Natural killer cell (primary cell): ENCODE results near the gene TMEM151A. TPM values are rescaled to one million over a fixed set of nuclear protein-coding genes. Genes with fewer than 3 reads are reported as not detected.

ENCODE experiments used
- ATAC-seq, 3 donors: fragments of 150-1000 bp in 2 of 3; fragments of 200-7000 bp in 1 of 3; cut with Tn5 transposase; 1 replicate in 1 of 3; 2 replicates in 2 of 3; pipeline ENCODE4 v1.10.0; 2021; ENCODE audit warnings: mild to moderate bottlenecking in 2 of 3, moderate library complexity in 2 of 3
- DNase-seq, 2 donors: peaks; one replicate each; pipeline versions ENCODE4 v3.0.0 to v3.0.0-alpha.2; 2013 to 2021; ENCODE audit warnings: mixed read lengths in 1 of 2
- H3K27ac ChIP-seq: one replicate; pipeline ENCODE4 v1.5.1; 2013; ENCODE audit warnings: mild to moderate bottlenecking, low read length
- H3K27me3 ChIP-seq: one replicate; pipeline ENCODE4 v1.6.1; 2013; ENCODE audit warnings: low read length; ENCODE audit not compliant: control insufficient read depth, insufficient read depth
- H3K36me3 ChIP-seq: one replicate; pipeline ENCODE4 v1.6.1; 2013; ENCODE audit warnings: low read length; ENCODE audit not compliant: control insufficient read depth, insufficient read depth
- H3K4me1 ChIP-seq: one replicate; pipeline ENCODE4 v1.6.1; 2013; ENCODE audit warnings: low read length; ENCODE audit not compliant: control insufficient read depth, insufficient read depth
- H3K4me3 ChIP-seq: one replicate; pipeline ENCODE4 v1.5.1; 2013; ENCODE audit warnings: low read length
- H3K9me3 ChIP-seq: one replicate; pipeline ENCODE4 v1.6.1; 2013; ENCODE audit warnings: low read length; ENCODE audit not compliant: control insufficient read depth, insufficient read depth
- H3K27ac Mint-ChIP-seq, 2 donors: one replicate each; pipeline ENCODE4 v1.8.0; 2022; ENCODE audit warnings: mild to moderate bottlenecking in 2 of 2, mixed read lengths in 2 of 2, moderate library complexity in 1 of 2
- H3K27me3 Mint-ChIP-seq, 2 donors: one replicate each; pipeline ENCODE4 v1.8.0; 2022; ENCODE audit warnings: low read depth in 2 of 2, mixed read lengths in 2 of 2
- H3K36me3 Mint-ChIP-seq: one replicate; pipeline ENCODE4 v1.8.0; 2022; ENCODE audit warnings: mixed read lengths
- H3K4me1 Mint-ChIP-seq, 2 donors: one replicate each; pipeline ENCODE4 v1.8.0; 2022; ENCODE audit warnings: mixed read lengths in 2 of 2
- H3K4me3 Mint-ChIP-seq: one replicate; pipeline ENCODE4 v1.8.0; 2022; ENCODE audit warnings: mild to moderate bottlenecking, moderate library complexity, mixed read lengths
- H3K9me3 Mint-ChIP-seq, 2 donors: one replicate each; pipeline ENCODE4 v1.8.0; 2022; ENCODE audit warnings: mixed read lengths in 2 of 2
- WGBS: methylation state at CpG from one replicate; pipeline ENCODE4 v1.1.7; 2013; ENCODE audit warnings: missing lambda C conversion rate; ENCODE audit not compliant: insufficient coverage; 5-methylcytosine and 5-hydroxymethylcytosine counted together
- intact Hi-C: fragments of 100-400 bp; cut with micrococcal nuclease; formaldehyde crosslinking; loops from one replicate; pipeline ENCODE4 v1.14.2; 2022
- total RNA-seq, 4 donors: library from RNA; stranded (reverse); fragments of 120-200 nt in 1 of 4; gene quantifications; one replicate each; pipeline versions ENCODE4 v1.2.3 to v1.2.4, GENCODE V29; 2013 to 2022
- TF ChIP-seq, protein P1 (sequence below): fragments of 200-600 bp; IDR thresholded peaks from one replicate; pipeline ENCODE4 v1.8.0; 2022; ENCODE audit warnings: antibody characterized with exemption

The TMEM151A gene
- total RNA-seq, 3 donors from 2014 or later (not counting 1 experiment from before 2014, with no cell fraction given) = not detected

DNA sequence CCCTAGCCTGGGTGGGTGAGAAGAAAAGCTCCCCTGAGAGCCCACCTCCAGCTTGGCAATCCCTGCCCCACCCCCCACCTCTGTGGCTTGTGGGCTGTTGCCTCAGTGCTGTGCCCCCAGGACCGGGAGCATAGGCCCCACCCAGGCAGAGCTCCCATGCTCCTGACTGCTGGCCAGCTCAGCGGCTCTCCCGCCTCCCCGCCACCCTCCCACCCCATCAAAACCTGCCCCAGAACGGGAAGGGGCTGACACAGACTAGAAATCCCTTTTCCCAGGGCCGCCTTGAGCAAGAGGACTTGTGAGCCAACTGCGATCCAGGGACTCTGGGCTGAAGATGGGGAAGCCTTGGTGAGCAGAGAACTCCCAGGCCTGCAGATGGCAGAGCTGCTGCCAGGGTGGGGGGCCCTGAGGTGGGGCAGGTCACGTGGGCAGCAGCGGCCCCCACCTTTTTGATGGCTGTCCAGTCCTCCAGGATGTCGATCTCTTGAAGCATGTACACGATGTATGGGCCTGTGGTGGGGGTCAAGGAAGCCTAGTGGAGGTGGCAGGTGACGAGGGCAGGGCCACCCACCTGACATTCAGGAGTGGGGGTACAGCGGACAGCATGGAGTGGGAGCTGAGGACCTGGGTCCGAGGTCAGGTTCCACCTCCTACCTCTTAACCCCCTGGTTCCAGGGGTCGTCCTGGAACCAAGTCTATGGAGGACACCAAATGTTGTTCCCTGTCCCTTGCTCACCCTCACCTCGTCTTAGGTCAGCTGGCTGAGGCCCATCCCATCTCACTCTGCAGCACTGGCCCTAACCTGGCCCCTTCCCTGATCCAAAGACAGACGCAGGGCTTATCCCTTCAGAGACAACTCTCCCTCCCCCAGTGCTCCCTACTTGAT lies 46.8 kb downstream of the TMEM151A start:
- intact Hi-C loops = no loop called here
- H3K4me1 Mint-ChIP-seq = peaks cover 21 to 41% of the 10 kb centered on the region in 2 donors
- no peak overlapping the region for H3K4me3 Mint-ChIP-seq
- peaks cover 28% of the 10 kb centered on the region for H3K4me1 ChIP-seq
- H3K27me3 Mint-ChIP-seq = peaks cover 0 to 19% of the 10 kb centered on the region in 2 donors
- ATAC-seq (no peak), DNase-seq (peak in 1 of 2 donors; percentile 5)
- no peaks in the 10 kb centered on the region for H3K36me3 Mint-ChIP-seq
- H3K36me3 ChIP-seq = peaks cover 49% of the 10 kb centered on the region
- WGBS = 93% methylated on average over 16 of the region's 17 CpGs
- H3K27ac ChIP-seq = no peak overlapping the region
- no peaks in the 10 kb centered on the region for H3K9me3 Mint-ChIP-seq
- TF ChIP-seq, protein P1, sequence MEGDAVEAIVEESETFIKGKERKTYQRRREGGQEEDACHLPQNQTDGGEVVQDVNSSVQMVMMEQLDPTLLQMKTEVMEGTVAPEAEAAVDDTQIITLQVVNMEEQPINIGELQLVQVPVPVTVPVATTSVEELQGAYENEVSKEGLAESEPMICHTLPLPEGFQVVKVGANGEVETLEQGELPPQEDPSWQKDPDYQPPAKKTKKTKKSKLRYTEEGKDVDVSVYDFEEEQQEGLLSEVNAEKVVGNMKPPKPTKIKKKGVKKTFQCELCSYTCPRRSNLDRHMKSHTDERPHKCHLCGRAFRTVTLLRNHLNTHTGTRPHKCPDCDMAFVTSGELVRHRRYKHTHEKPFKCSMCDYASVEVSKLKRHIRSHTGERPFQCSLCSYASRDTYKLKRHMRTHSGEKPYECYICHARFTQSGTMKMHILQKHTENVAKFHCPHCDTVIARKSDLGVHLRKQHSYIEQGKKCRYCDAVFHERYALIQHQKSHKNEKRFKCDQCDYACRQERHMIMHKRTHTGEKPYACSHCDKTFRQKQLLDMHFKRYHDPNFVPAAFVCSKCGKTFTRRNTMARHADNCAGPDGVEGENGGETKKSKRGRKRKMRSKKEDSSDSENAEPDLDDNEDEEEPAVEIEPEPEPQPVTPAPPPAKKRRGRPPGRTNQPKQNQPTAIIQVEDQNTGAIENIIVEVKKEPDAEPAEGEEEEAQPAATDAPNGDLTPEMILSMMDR = no peak
- H3K9me3 ChIP-seq = no peaks in the 10 kb centered on the region
- peak overlapping the region in 1 of 2 donors; percentile 65 for H3K27ac Mint-ChIP-seq
- no peak overlapping the region for H3K4me3 ChIP-seq
- H3K27me3 ChIP-seq = no peaks in the 10 kb centered on the region

DNA sequence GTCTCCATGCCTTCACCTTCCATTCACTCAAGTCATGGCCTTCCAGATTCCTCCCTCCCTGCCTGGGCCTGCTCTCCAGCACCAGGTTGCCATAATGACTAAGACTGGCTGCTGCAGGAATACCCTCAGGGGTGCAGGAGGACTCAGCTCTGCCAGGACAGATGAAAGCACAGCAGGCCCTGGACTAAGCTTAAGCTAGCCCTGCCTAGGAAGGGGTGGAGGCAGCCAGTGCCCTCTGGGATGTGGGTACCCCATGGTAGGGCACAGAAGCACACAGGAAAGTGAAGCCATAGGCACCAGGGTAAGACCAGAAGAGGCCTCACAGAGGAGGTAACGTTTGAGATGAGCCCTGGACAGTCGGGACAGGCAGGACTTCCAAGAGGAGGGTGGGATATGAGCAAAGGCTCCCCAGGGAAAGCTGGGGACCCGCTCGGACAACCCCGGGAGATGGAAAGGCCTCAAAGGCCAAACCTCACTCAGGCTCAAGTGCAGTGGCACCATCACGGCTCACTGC lies 47.5 kb downstream of the TMEM151A start:
- intact Hi-C loops = no loop called here
- Mint-ChIP-seq H3K27ac (peak overlapping the region in 1 of 2 donors; percentile 65), H3K4me3 (no peak overlapping the region), H3K9me3 (no peaks in the 10 kb centered on the region), H3K36me3 (no peaks in the 10 kb centered on the region), H3K4me1 (peaks cover 28 to 48% of the 10 kb centered on the region in 2 donors), H3K27me3 (peaks cover 0 to 17% of the 10 kb centered on the region in 2 donors)
- Histone ChIP-seq H3K4me1 (peaks cover 34% of the 10 kb centered on the region), H3K4me3 (no peak overlapping the region), H3K9me3 (no peaks in the 10 kb centered on the region), H3K27me3 (no peaks in the 10 kb centered on the region), H3K36me3 (peaks cover 49% of the 10 kb centered on the region), H3K27ac (no peak overlapping the region)
- ATAC-seq = no peak
- WGBS = 96% methylated on average over 6 of the region's 6 CpGs
- peak in 1 of 2 donors; percentile 2 for DNase-seq
- TF ChIP-seq, protein P1 = no peak

DNA sequence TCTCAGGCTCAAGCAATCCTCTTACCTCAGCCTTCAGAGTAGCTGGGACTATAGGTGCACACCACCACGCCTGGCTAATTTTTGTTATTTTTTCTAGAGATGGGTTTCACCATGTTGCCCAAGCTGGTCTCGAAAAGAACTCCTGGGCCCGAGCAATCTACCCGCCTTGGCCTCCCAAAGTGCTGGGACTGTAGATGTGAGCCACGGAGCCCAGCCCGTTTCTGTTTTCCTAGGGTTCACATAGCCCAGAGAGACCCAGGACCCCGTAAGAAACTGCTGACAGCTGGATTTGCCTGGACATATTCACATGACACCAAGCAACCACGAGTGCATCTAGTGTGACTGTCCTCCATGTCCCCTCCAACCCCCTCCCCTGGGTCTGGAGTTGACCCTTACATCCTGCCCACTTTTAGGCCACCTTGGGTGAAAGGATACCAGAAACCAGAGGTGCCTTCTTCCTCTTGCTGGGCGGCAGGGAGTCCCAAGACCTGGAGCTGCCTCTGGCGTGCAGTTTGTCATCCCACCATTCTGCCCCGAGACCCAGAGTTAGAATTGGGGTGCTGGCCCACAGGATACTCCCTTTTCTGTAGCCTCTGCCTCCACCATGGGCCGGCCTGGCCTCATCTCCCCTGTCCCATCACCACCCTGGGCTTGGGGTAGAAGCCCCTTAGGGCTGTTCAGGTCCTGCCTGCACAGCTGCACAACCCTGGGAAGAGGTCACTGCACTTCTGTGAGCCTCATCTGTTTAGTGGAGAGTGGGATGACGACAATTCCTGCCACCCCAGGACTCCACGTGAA lies 48.2 kb downstream of the TMEM151A start:
- peaks cover 35 to 55% of the 10 kb centered on the region in 2 donors for H3K4me1 Mint-ChIP-seq
- DNase-seq (peak in 1 of 2 donors; percentile 2), ATAC-seq (no peak)
- H3K27me3 Mint-ChIP-seq = peaks cover 0 to 16% of the 10 kb centered on the region in 2 donors
- H3K4me3 Mint-ChIP-seq = no peak overlapping the region
- H3K4me1 ChIP-seq = peaks cover 39% of the 10 kb centered on the region
- H3K27ac Mint-ChIP-seq = no peak overlapping the region
- TF ChIP-seq, protein P1 = no peak
- H3K36me3 Mint-ChIP-seq = no peaks in the 10 kb centered on the region
- H3K27ac ChIP-seq = no peak overlapping the region
- H3K4me3 ChIP-seq = no peak overlapping the region
- peaks cover 49% of the 10 kb centered on the region for H3K36me3 ChIP-seq
- no peaks in the 10 kb centered on the region for H3K27me3 ChIP-seq
- no peaks in the 10 kb centered on the region for H3K9me3 ChIP-seq
- intact Hi-C loops = loop anchor here (10.0 kb wide), 1 partner anchor 1255 kb away; the partner anchor contains the start of genes CDCA5 and ZFPL1
- no peaks in the 10 kb centered on the region for H3K9me3 Mint-ChIP-seq
- WGBS = 85% methylated on average over 14 of the region's 14 CpGs
